Ishikawa (cell line): ENCODE results near the gene NDUFV2.

Experiments used
- FOXM1 ChIP-seq: IDR thresholded peaks from 2 replicates; pipeline ENCODE4 v1.6.1; 2012; ENCODE audit warnings: low read depth, borderline replicate concordance
- MAX ChIP-seq: IDR thresholded peaks from 2 replicates; pipeline ENCODE4 v1.6.1; 2012
- TAF1 ChIP-seq: IDR thresholded peaks from 2 replicates; pipeline ENCODE4 v1.6.1; 2012; ENCODE audit warnings: low read depth, mild to moderate bottlenecking
- TEAD4 ChIP-seq: IDR thresholded peaks from 2 replicates; pipeline ENCODE4 v1.6.1; 2012
- YY1 ChIP-seq: IDR thresholded peaks from 2 replicates; pipeline ENCODE4 v1.6.1; 2012; ENCODE audit warnings: low read depth
- ZBTB7A ChIP-seq: IDR thresholded peaks from 2 replicates; pipeline ENCODE4 v1.6.1; 2012; ENCODE audit warnings: low read depth
- TF ChIP-seq, protein P1 (sequence below): IDR thresholded peaks from 2 replicates; pipeline ENCODE4 v1.6.1; 2012
- TF ChIP-seq, protein P2 (sequence below): IDR thresholded peaks from 2 replicates; pipeline ENCODE4 v1.6.1; 2012; ENCODE audit warnings: low read depth, mild to moderate bottlenecking

GRCh38 chr18:9081940-9082339, 20.6 kb upstream of the NDUFV2 start:
- no peak for TF ChIP-seq FOXM1
- TF ChIP-seq MAX, result no peak
- TF ChIP-seq, protein P1, sequence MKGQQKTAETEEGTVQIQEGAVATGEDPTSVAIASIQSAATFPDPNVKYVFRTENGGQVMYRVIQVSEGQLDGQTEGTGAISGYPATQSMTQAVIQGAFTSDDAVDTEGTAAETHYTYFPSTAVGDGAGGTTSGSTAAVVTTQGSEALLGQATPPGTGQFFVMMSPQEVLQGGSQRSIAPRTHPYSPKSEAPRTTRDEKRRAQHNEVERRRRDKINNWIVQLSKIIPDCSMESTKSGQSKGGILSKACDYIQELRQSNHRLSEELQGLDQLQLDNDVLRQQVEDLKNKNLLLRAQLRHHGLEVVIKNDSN, result no peak
- no peak for TF ChIP-seq YY1
- TF ChIP-seq, protein P2, sequence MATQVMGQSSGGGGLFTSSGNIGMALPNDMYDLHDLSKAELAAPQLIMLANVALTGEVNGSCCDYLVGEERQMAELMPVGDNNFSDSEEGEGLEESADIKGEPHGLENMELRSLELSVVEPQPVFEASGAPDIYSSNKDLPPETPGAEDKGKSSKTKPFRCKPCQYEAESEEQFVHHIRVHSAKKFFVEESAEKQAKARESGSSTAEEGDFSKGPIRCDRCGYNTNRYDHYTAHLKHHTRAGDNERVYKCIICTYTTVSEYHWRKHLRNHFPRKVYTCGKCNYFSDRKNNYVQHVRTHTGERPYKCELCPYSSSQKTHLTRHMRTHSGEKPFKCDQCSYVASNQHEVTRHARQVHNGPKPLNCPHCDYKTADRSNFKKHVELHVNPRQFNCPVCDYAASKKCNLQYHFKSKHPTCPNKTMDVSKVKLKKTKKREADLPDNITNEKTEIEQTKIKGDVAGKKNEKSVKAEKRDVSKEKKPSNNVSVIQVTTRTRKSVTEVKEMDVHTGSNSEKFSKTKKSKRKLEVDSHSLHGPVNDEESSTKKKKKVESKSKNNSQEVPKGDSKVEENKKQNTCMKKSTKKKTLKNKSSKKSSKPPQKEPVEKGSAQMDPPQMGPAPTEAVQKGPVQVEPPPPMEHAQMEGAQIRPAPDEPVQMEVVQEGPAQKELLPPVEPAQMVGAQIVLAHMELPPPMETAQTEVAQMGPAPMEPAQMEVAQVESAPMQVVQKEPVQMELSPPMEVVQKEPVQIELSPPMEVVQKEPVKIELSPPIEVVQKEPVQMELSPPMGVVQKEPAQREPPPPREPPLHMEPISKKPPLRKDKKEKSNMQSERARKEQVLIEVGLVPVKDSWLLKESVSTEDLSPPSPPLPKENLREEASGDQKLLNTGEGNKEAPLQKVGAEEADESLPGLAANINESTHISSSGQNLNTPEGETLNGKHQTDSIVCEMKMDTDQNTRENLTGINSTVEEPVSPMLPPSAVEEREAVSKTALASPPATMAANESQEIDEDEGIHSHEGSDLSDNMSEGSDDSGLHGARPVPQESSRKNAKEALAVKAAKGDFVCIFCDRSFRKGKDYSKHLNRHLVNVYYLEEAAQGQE, result no peak
- no peak for TF ChIP-seq TEAD4
- TF ChIP-seq TAF1, result no peak
- TF ChIP-seq ZBTB7A, result no peak
